ENCODE measurements around the gene STX8.

DNA sequence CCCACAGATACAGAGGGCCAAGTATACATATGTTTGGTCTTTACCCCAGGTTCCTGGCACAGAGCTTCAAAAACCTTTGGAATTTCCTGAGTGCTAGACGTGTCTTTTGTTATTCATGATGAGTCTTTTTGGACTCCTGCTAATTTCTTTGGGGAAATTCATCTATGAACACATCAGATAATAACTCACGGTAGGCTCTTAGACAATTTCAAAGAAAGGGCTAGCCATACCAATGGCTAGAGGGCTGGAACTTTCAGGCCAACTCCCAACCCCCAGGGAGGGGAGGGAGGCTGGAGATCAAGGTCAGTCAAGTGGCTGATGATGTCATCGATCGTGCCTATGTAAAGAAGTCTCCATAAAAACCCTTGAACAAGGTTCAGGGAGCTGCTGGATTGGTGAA lies 101.9 kb downstream of the STX8 start:
- TF ChIP-seq, protein P1, sequence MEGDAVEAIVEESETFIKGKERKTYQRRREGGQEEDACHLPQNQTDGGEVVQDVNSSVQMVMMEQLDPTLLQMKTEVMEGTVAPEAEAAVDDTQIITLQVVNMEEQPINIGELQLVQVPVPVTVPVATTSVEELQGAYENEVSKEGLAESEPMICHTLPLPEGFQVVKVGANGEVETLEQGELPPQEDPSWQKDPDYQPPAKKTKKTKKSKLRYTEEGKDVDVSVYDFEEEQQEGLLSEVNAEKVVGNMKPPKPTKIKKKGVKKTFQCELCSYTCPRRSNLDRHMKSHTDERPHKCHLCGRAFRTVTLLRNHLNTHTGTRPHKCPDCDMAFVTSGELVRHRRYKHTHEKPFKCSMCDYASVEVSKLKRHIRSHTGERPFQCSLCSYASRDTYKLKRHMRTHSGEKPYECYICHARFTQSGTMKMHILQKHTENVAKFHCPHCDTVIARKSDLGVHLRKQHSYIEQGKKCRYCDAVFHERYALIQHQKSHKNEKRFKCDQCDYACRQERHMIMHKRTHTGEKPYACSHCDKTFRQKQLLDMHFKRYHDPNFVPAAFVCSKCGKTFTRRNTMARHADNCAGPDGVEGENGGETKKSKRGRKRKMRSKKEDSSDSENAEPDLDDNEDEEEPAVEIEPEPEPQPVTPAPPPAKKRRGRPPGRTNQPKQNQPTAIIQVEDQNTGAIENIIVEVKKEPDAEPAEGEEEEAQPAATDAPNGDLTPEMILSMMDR (IDR thresholded peaks at IDR 0.05) = no peak
- no peak for TF ChIP-seq POLR2A (IDR thresholded peaks at IDR 0.05)

Measured in Peyer's patch (tissue), 4 donors.